ENCODE results near the gene AIRE. TPM values are rescaled to one million over a fixed set of nuclear protein-coding genes. Genes with fewer than 3 reads are reported as not detected.

AIRE gene
- total and polyA plus RNA-seq, 9 donors, result not detected

- DNase-seq, result no peak
- no peak for TF ChIP-seq CTCF (IDR thresholded peaks at IDR 0.05)
- TF ChIP-seq POLR2A (IDR thresholded peaks at IDR 0.05), result no peak
- TF ChIP-seq EP300 (IDR thresholded peaks at IDR 0.05), result no peak
- H3K27me3 ChIP-seq, result no peaks in the 10 kb centered on the region
- H3K9me3 ChIP-seq, result no peaks in the 10 kb centered on the region
- WGBS, 3 donors, result 89 to 92% (median 89%) methylated on average over 38 of the region's 38 CpGs
- intact Hi-C loops (cut with DNase I), result no loop called here
- no peaks in the 10 kb centered on the region for H3K36me3 ChIP-seq
- H3K27ac ChIP-seq, result no peak overlapping the region
- H3K4me3 ChIP-seq, result no peak overlapping the region
- H3K4me1 ChIP-seq (ENCODE audit: insufficient read depth), result no peaks in the 10 kb centered on the region
Measured at GRCh38 chr21:44322621-44323325, 37.1 kb downstream of the AIRE start.

- intact Hi-C loops (cut with DNase I), result no loop called here
- WGBS, 3 donors, result 81 to 85% (median 83%) methylated on average over 18 to 20 of the region's 20 CpGs
Measured at GRCh38 chr21:44323591-44323990, 37.9 kb downstream of the AIRE start.

GRCh38 chr21:44324106-44324853, 38.6 kb downstream of the AIRE start:
- no peaks in the 10 kb centered on the region for H3K27me3 ChIP-seq
- intact Hi-C loops (cut with DNase I), result no loop called here
- DNase-seq, result no peak
- TF ChIP-seq EP300 (IDR thresholded peaks at IDR 0.05) (no peak), CTCF (IDR thresholded peaks at IDR 0.05) (no peak), POLR2A (IDR thresholded peaks at IDR 0.05) (no peak)
- no peaks in the 10 kb centered on the region for H3K36me3 ChIP-seq
- H3K27ac ChIP-seq, result no peak overlapping the region
- H3K4me1 ChIP-seq (ENCODE audit: insufficient read depth), result no peaks in the 10 kb centered on the region
- no peaks in the 10 kb centered on the region for H3K9me3 ChIP-seq
- H3K4me3 ChIP-seq, result no peak overlapping the region
- 89 to 93% (median 91%) methylated on average over 31 to 37 of the region's 37 CpGs for WGBS, 3 donors

More at GRCh38 chr21:44323591-44323990, 37.9 kb downstream of the AIRE start:
- TF ChIP-seq CTCF (IDR thresholded peaks at IDR 0.05), result no peak
- no peak for TF ChIP-seq POLR2A (IDR thresholded peaks at IDR 0.05)
- TF ChIP-seq EP300 (IDR thresholded peaks at IDR 0.05), result no peak
- no peaks in the 10 kb centered on the region for H3K27me3 ChIP-seq
- no peak overlapping the region for H3K27ac ChIP-seq
- no peak for DNase-seq
- H3K9me3 ChIP-seq, result no peaks in the 10 kb centered on the region
- H3K4me3 ChIP-seq, result no peak overlapping the region
- H3K4me1 ChIP-seq (ENCODE audit: insufficient read depth), result no peaks in the 10 kb centered on the region
- H3K36me3 ChIP-seq, result no peaks in the 10 kb centered on the region

GRCh38 chr21:44324854-44325107, 39.1 kb downstream of the AIRE start:
- Histone ChIP-seq H3K9me3 (no peaks in the 10 kb centered on the region), H3K27me3 (no peaks in the 10 kb centered on the region), H3K4me1 (ENCODE audit: insufficient read depth) (no peaks in the 10 kb centered on the region), H3K36me3 (no peaks in the 10 kb centered on the region), H3K27ac (no peak overlapping the region), H3K4me3 (no peak overlapping the region)
- intact Hi-C loops (cut with DNase I), result no loop called here
- DNase-seq, result no peak
- TF ChIP-seq POLR2A (IDR thresholded peaks at IDR 0.05) (no peak), CTCF (IDR thresholded peaks at IDR 0.05) (no peak), EP300 (IDR thresholded peaks at IDR 0.05) (no peak)
- 92 to 93% (median 92%) methylated on average over 10 to 11 of the region's 11 CpGs for WGBS, 3 donors

Measured in ovary (tissue), 9 donors.